ENCODE results near the gene CTAG1B.
"Not testable (repeated sequence)": the region's sequence is repeated elsewhere in the genome, so short reads cannot be mapped to it uniquely, and the experiment has no call there.

CTAG1B gene

GRCh38 chrX:154619182-154619581 lies at the start of gene CTAG1B:
CTAG1B (minus strand) TSS chrX:154619282; CDS start chrX:154619218, 64 bp downstream.
- H3K27ac ChIP-seq (ENCODE audit: low read depth, low read length); H3K4me1 ChIP-seq (ENCODE audit: control insufficient read depth, insufficient read depth, low read length); H3K36me3 ChIP-seq (ENCODE audit: control insufficient read depth, insufficient read depth, low read length); H3K4me3 ChIP-seq (ENCODE audit: low read depth, low read length); H3K9ac ChIP-seq (ENCODE audit: low read depth, low read length); H3K9me3 ChIP-seq (ENCODE audit: control insufficient read depth, insufficient read depth, low read length); H3K27me3 ChIP-seq (ENCODE audit: control insufficient read depth, insufficient read depth, low read length): not testable (repeated sequence)

DNA sequence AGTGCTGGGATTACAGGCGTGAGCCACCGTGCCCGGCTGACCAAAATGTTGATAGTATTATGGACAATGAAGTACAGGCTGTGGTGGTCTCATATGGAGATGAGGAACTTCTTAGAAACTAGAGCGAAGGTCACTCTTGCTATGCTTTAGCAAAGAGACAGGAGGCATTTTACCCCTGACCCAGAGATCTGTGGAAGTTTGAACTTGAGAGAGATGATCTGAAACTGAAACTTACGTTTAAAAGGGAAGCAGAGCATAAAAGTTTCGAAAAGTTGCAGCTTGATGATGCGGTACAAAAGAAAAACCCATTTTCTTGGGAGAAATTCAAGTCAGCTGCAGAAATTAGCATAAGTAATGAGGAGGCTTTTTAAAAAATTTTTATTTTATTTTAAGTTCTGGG lies 42.8 kb upstream of the CTAG1B start:
- Histone ChIP-seq H3K27ac (ENCODE audit: low read depth, low read length) (no peak overlapping the region), H3K9ac (ENCODE audit: low read depth, low read length) (no peak overlapping the region), H3K27me3 (ENCODE audit: control insufficient read depth, insufficient read depth, low read length) (no peaks in the 10 kb centered on the region), H3K9me3 (ENCODE audit: control insufficient read depth, insufficient read depth, low read length) (peaks cover 52% of the 10 kb centered on the region), H3K36me3 (ENCODE audit: control insufficient read depth, insufficient read depth, low read length) (no peaks in the 10 kb centered on the region), H3K4me1 (ENCODE audit: control insufficient read depth, insufficient read depth, low read length) (no peaks in the 10 kb centered on the region), H3K4me3 (ENCODE audit: low read depth, low read length) (no peak overlapping the region)

DNA sequence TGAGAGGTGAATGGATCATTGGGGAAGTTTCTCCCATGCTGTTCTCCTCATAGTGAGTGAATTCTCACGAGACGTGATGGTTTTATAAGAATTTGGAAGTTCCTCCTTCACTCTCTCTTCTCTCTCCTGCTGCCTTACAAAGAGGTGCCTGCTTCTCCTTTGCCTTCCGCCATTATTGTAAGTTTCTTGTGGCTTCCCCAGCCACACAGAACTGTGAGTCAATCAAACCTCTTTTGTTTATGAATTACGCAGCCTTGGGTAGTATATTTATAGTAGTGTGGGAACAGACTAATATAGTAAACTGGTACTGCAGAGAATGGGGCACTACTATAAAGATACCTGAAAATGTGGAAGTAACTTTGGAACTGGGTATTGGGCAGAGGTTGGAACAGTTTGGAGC lies 42.1 kb upstream of the CTAG1B start:
- Histone ChIP-seq H3K4me1 (ENCODE audit: control insufficient read depth, insufficient read depth, low read length) (no peaks in the 10 kb centered on the region), H3K4me3 (ENCODE audit: low read depth, low read length) (no peak overlapping the region), H3K9me3 (ENCODE audit: control insufficient read depth, insufficient read depth, low read length) (peaks cover 52% of the 10 kb centered on the region), H3K36me3 (ENCODE audit: control insufficient read depth, insufficient read depth, low read length) (no peaks in the 10 kb centered on the region), H3K27ac (ENCODE audit: low read depth, low read length) (no peak overlapping the region), H3K9ac (ENCODE audit: low read depth, low read length) (no peak overlapping the region), H3K27me3 (ENCODE audit: control insufficient read depth, insufficient read depth, low read length) (no peaks in the 10 kb centered on the region)

DNA sequence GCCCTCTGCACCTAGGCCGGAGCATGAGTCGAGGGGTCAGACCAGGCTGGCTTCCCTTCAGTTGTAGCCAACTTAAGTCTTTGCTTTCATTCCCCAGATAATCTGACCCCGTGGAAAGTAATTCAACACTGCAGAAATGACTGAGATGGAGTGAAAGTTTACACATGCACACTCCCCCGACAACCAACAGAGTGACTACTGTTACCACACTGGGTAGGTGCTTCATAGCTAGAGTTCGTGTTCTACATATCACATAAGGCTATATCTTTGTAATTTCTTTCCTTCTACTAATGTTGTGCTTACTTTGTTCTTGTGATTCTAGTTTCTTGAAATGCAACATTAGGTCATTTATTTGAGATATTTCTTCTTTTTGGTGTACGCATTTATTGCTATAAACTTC lies 41.5 kb upstream of the CTAG1B start:
- H3K9ac ChIP-seq (ENCODE audit: low read depth, low read length) = no peak overlapping the region
- no peaks in the 10 kb centered on the region for H3K36me3 ChIP-seq (ENCODE audit: control insufficient read depth, insufficient read depth, low read length)
- no peak overlapping the region for H3K4me3 ChIP-seq (ENCODE audit: low read depth, low read length)
- no peaks in the 10 kb centered on the region for H3K27me3 ChIP-seq (ENCODE audit: control insufficient read depth, insufficient read depth, low read length)
- no peaks in the 10 kb centered on the region for H3K4me1 ChIP-seq (ENCODE audit: control insufficient read depth, insufficient read depth, low read length)
- H3K27ac ChIP-seq (ENCODE audit: low read depth, low read length) = no peak overlapping the region
- H3K9me3 ChIP-seq (ENCODE audit: control insufficient read depth, insufficient read depth, low read length) = peaks cover 52% of the 10 kb centered on the region

DNA sequence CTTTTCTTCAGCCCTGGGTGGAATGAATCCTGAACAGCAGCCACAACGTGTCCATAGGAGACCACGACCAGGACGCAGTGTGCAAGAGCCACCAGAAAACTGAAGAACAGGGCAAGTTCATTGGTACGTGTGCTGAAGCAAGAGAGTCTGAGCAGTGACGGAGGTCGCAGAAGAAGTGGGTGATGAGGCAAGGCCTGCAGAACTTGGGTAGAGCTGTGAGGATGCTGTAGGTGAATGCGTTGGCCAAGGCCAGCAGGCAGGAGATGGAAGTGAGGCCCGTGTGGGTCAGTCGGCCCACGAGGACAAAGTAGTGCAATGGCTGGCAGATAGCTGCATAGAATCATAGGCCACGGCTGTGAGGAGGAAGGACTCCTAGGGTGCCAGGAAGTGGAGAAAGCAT lies 39.9 kb upstream of the CTAG1B start:
- no peak overlapping the region for H3K9ac ChIP-seq (ENCODE audit: low read depth, low read length)
- H3K27ac ChIP-seq (ENCODE audit: low read depth, low read length) = no peak overlapping the region
- no peaks in the 10 kb centered on the region for H3K4me1 ChIP-seq (ENCODE audit: control insufficient read depth, insufficient read depth, low read length)
- H3K36me3 ChIP-seq (ENCODE audit: control insufficient read depth, insufficient read depth, low read length) = no peaks in the 10 kb centered on the region
- H3K9me3 ChIP-seq (ENCODE audit: control insufficient read depth, insufficient read depth, low read length) = peaks cover 55% of the 10 kb centered on the region
- no peak overlapping the region for H3K4me3 ChIP-seq (ENCODE audit: low read depth, low read length)
- H3K27me3 ChIP-seq (ENCODE audit: control insufficient read depth, insufficient read depth, low read length) = no peaks in the 10 kb centered on the region

DNA sequence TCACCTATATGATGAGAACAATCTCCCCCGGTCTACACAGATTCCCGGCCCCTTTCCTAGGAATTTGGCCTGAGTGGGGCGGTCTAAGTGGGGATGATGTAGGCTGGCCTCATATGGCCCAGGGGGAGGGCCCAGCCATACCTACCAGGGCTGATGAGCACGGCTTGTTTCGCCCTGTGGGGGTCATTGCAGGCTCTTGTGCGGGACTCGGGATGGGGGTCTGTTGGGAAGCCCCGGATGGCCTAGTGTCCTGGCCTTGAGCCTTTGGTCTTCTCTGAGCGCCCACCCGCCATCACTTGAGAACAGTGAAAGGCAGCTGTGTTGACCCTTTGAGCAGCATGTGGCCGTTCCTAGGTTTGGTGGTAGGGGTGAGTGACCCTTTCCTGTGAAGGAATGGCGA lies 39.1 kb upstream of the CTAG1B start:
- Histone ChIP-seq H3K9ac (ENCODE audit: low read depth, low read length) (no peak overlapping the region), H3K27ac (ENCODE audit: low read depth, low read length) (no peak overlapping the region), H3K4me3 (ENCODE audit: low read depth, low read length) (no peak overlapping the region), H3K27me3 (ENCODE audit: control insufficient read depth, insufficient read depth, low read length) (no peaks in the 10 kb centered on the region), H3K36me3 (ENCODE audit: control insufficient read depth, insufficient read depth, low read length) (no peaks in the 10 kb centered on the region), H3K4me1 (ENCODE audit: control insufficient read depth, insufficient read depth, low read length) (no peaks in the 10 kb centered on the region), H3K9me3 (ENCODE audit: control insufficient read depth, insufficient read depth, low read length) (peaks cover 48% of the 10 kb centered on the region)

GRCh38 chrX:154657226-154657805 lies 38.2 kb upstream of the CTAG1B start:
- Histone ChIP-seq H3K4me3 (ENCODE audit: low read depth, low read length) (no peak overlapping the region), H3K4me1 (ENCODE audit: control insufficient read depth, insufficient read depth, low read length) (no peaks in the 10 kb centered on the region), H3K27ac (ENCODE audit: low read depth, low read length) (no peak overlapping the region), H3K9me3 (ENCODE audit: control insufficient read depth, insufficient read depth, low read length) (peaks cover 42% of the 10 kb centered on the region), H3K36me3 (ENCODE audit: control insufficient read depth, insufficient read depth, low read length) (no peaks in the 10 kb centered on the region), H3K9ac (ENCODE audit: low read depth, low read length) (no peak overlapping the region), H3K27me3 (ENCODE audit: control insufficient read depth, insufficient read depth, low read length) (no peaks in the 10 kb centered on the region)

DNA sequence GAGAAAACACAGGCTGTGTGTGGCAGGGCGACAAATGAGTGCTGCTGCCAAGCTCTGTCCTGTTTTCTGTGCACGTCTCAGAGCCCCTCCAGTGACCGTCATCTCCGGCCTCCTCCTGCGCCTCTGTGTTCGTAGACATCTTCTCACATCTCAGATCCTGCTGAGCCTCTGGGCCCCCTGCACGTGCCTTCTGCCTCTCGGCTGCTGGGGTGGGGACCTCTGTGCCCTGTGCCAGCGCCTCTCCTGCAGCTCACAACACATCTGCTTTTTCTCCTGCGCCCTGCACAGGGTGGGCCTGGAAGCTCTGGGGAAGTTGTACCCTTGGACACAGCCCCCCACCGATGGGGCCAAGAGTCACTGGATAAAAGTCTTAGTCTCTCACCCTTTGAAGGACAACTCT lies 36.7 kb upstream of the CTAG1B start:
- H3K27ac ChIP-seq (ENCODE audit: low read depth, low read length) = no peak overlapping the region
- no peak overlapping the region for H3K9ac ChIP-seq (ENCODE audit: low read depth, low read length)
- H3K9me3 ChIP-seq (ENCODE audit: control insufficient read depth, insufficient read depth, low read length) = peaks cover 36% of the 10 kb centered on the region
- no peaks in the 10 kb centered on the region for H3K4me1 ChIP-seq (ENCODE audit: control insufficient read depth, insufficient read depth, low read length)
- H3K36me3 ChIP-seq (ENCODE audit: control insufficient read depth, insufficient read depth, low read length) = no peaks in the 10 kb centered on the region
- H3K27me3 ChIP-seq (ENCODE audit: control insufficient read depth, insufficient read depth, low read length) = no peaks in the 10 kb centered on the region
- H3K4me3 ChIP-seq (ENCODE audit: low read depth, low read length) = no peak overlapping the region

DNA sequence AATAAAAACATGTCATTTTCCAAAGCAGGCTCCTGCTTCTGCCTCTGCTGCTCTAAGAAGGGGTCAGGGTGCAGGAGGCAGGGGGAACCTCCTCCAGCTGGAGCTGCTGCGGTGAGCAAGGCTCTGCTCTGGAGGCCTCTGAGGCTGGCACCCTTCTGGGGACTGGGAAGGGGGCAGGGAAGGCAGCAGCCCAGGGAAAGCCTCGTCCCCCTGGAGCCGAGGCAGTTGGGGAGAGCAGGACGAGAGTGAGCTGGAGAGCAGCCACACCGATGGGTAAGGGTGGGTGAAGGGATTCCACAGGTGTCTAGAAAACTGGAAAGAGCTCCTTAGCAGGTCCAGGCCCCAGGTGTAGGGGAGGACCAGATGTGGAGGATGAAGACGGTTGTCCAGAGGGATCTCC lies 36.3 kb upstream of the CTAG1B start:
- H3K4me3 ChIP-seq (ENCODE audit: low read depth, low read length) = no peak overlapping the region
- no peak overlapping the region for H3K9ac ChIP-seq (ENCODE audit: low read depth, low read length)
- H3K36me3 ChIP-seq (ENCODE audit: control insufficient read depth, insufficient read depth, low read length) = no peaks in the 10 kb centered on the region
- H3K27me3 ChIP-seq (ENCODE audit: control insufficient read depth, insufficient read depth, low read length) = no peaks in the 10 kb centered on the region
- H3K4me1 ChIP-seq (ENCODE audit: control insufficient read depth, insufficient read depth, low read length) = no peaks in the 10 kb centered on the region
- H3K9me3 ChIP-seq (ENCODE audit: control insufficient read depth, insufficient read depth, low read length) = peaks cover 32% of the 10 kb centered on the region
- H3K27ac ChIP-seq (ENCODE audit: low read depth, low read length) = no peak overlapping the region

- H3K9me3 ChIP-seq (ENCODE audit: control insufficient read depth, insufficient read depth, low read length) = peaks cover 28% of the 10 kb centered on the region
- no peak overlapping the region for H3K4me3 ChIP-seq (ENCODE audit: low read depth, low read length)
- H3K4me1 ChIP-seq (ENCODE audit: control insufficient read depth, insufficient read depth, low read length) = no peaks in the 10 kb centered on the region
- H3K27me3 ChIP-seq (ENCODE audit: control insufficient read depth, insufficient read depth, low read length) = no peaks in the 10 kb centered on the region
- H3K9ac ChIP-seq (ENCODE audit: low read depth, low read length) = no peak overlapping the region
- no peaks in the 10 kb centered on the region for H3K36me3 ChIP-seq (ENCODE audit: control insufficient read depth, insufficient read depth, low read length)
- no peak overlapping the region for H3K27ac ChIP-seq (ENCODE audit: low read depth, low read length)
Measured at GRCh38 chrX:154654925-154655324, 35.8 kb upstream of the CTAG1B start.

DNA sequence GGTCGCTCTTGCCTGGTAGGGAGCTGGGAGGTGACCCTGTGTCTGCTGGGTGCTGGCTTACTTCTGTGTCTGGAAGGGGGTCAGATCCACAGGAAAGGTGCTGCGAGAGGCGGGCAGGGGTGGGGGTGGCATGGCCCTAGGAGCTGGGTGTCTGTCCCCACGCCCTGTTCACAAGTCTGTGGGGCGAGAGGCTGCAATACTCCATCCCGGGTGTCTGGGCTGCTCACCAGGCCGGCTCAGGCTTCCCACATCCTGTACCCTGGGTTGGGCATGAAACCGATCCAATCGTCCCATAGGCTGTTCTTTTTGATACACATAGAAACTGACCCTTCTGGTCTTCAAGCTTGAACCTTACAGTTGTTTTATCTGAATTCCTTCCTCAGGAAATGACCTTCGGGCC lies 35.3 kb upstream of the CTAG1B start:
- H3K27ac ChIP-seq (ENCODE audit: low read depth, low read length) = no peak overlapping the region
- H3K27me3 ChIP-seq (ENCODE audit: control insufficient read depth, insufficient read depth, low read length) = no peaks in the 10 kb centered on the region
- no peaks in the 10 kb centered on the region for H3K4me1 ChIP-seq (ENCODE audit: control insufficient read depth, insufficient read depth, low read length)
- no peaks in the 10 kb centered on the region for H3K36me3 ChIP-seq (ENCODE audit: control insufficient read depth, insufficient read depth, low read length)
- H3K9me3 ChIP-seq (ENCODE audit: control insufficient read depth, insufficient read depth, low read length) = peaks cover 27% of the 10 kb centered on the region
- no peak overlapping the region for H3K9ac ChIP-seq (ENCODE audit: low read depth, low read length)
- H3K4me3 ChIP-seq (ENCODE audit: low read depth, low read length) = no peak overlapping the region

DNA sequence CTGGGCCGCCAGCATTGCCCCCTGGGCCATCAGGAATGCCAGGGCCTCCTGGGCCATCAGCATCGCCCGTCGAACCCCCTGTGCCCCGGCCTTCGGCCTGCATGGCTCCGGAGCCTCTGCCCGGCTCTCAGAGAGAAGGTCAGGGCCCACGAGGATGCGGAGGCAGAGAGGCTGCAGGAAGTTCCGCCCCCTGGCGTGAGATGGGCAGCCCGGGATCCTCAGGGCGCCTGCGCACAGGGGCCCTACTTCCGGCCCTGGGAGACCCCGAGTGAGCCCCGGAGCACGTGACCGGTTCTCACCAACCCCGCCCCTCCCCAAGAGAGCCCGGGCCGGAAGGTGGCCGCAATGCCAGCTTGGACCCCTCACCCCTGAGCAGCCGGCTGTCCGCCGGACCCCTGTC lies 34.3 kb upstream of the CTAG1B start, which contains the start of gene CTAG2:
Gene CTAG2 (minus strand): TSS at position 167 of the 400 bp plus-strand sequence. CDS start 64 bp downstream, at position 103.
- H3K4me1 ChIP-seq (ENCODE audit: control insufficient read depth, insufficient read depth, low read length); H3K36me3 ChIP-seq (ENCODE audit: control insufficient read depth, insufficient read depth, low read length); H3K27ac ChIP-seq (ENCODE audit: low read depth, low read length); H3K27me3 ChIP-seq (ENCODE audit: control insufficient read depth, insufficient read depth, low read length); H3K4me3 ChIP-seq (ENCODE audit: low read depth, low read length); H3K9ac ChIP-seq (ENCODE audit: low read depth, low read length): not testable (repeated sequence)
- H3K9me3 ChIP-seq (ENCODE audit: control insufficient read depth, insufficient read depth, low read length) = peaks cover 25% of the 10 kb centered on the region

All from HUES48 (cell line).